Heart left ventricle (tissue), 13 donors: ENCODE data around the gene MAGI1.

Experiments
- CTCF ChIP-seq, 12 donors: fragments of 200-600 bp; sonication (generic) in 4 of 12; IDR thresholded peaks; one replicate each; pipeline versions ENCODE4 v1.5.0 to v1.8.0; 2018 to 2022; ENCODE audit warnings: antibody characterized with exemption in 12 of 12, mild to moderate bottlenecking in 5 of 12
- POLR2A ChIP-seq, 2 donors: fragments of 450-650 bp; IDR thresholded peaks; one replicate each; pipeline ENCODE4 v1.6.1; 2017; ENCODE audit warnings: antibody characterized with exemption in 2 of 2, mild to moderate bottlenecking in 2 of 2, moderate library complexity in 2 of 2
- donor health status: ischemic (EF 13 %, LVEDD 7.1; RV severe dilation, severe dysfunction).
- donor health status: DM: no; HTN: yes; CAD: no.
- donor health status: DM: no; HTN: no; CAD: no.
- donor health status: ischemic (EF 25% LVEDD 6.9; RV normal size, moderate dysfunction).
- donor health status: ischemic (EF 25% LVEDD 5.7; RV mildly dilated, moderate dysfunction).
- donor health status: ischemic (EF 35%, LVEDD 5.7; RV mildly dilated, moderate dysfunction).
- donor health status: nonischemic (EF 11% LVEDD 7.7; RV severe dilation, severe dysfunction).
- donor health status: DM: yes; HTN: yes; CAD: no.
- donor health status: PGD.
- donor health status: ischemic (EF 29% LVEDD 5.4; RV normal size, mild dysfunction).
- donor health status: nonischemic (EF 23%, LVEDD 6.1; RV moderate dilation, normal function).

GRCh38 chr3:65538101-65538500, 500.6 kb downstream of the MAGI1 start:
- TF ChIP-seq CTCF (IDR thresholded peaks at IDR 0.05) = no peak
- no peak for TF ChIP-seq POLR2A (IDR thresholded peaks at IDR 0.05)
